ENCODE results near the gene MACROD2. TPM values are rescaled to one million over a fixed set of nuclear protein-coding genes. Genes with fewer than 3 reads are reported as not detected.

MACROD2 gene
- polyA plus RNA-seq, 1 donor (not counting 4 experiments of a cell fraction or from before 2014, with no cell fraction given): 0.71 TPM

DNA sequence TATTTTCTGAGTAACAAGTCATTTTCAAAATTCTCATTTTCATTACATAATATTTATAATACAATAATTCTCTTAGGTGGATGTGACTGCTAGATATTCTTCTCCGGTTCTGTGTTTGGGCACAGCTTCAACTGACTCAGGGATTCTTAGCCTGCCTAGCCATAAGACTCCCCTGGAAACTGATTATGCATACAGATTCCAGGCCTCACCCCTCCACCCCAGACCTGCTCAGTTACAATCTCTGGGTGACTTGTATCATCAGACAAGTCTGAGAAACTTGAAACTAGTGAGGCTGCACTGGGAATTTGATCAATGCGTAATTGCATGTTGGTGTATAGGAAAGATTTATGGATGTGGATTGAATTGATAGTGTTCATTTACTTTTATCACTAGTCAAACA, 316.7 kb downstream of the MACROD2 start:
- Histone ChIP-seq H3K27me3 (ENCODE audit: control insufficient read depth, extremely low read depth, insufficient read depth, low read length) (no peaks in the 10 kb centered on the region), H3K27ac (ENCODE audit: control insufficient read depth, insufficient read depth, low read length) (no peak overlapping the region), H3K9ac (ENCODE audit: control insufficient read depth, extremely low read depth, insufficient read depth, low read length) (no peak overlapping the region), H4K20me1 (ENCODE audit: control insufficient read depth, extremely low read depth, insufficient read depth, low read length) (no peaks in the 10 kb centered on the region), H3K4me2 (ENCODE audit: control insufficient read depth, extremely low read depth, insufficient read depth, low read depth, low read length) (no peak overlapping the region), H3K4me3 (ENCODE audit: control insufficient read depth in 2 of 3, extremely low read depth in 1 of 3, insufficient read depth in 2 of 3, low read depth in 1 of 3, low read length in 3 of 3) (no peak overlapping the region), H3K9me1 (ENCODE audit: control insufficient read depth, extremely low read depth, insufficient read depth, low read length) (no peaks in the 10 kb centered on the region), H3K79me2 (ENCODE audit: control insufficient read depth, insufficient read depth, low read length) (no peaks in the 10 kb centered on the region), H3K9me3 (ENCODE audit: control insufficient read depth, low read depth, low read length) (no peaks in the 10 kb centered on the region), H3K4me1 (ENCODE audit: control insufficient read depth, extremely low read depth, insufficient read depth, low read length) (no peaks in the 10 kb centered on the region), H2AFZ (ENCODE audit: control insufficient read depth, low read length) (no peak overlapping the region), H3K36me3 (ENCODE audit: control insufficient read depth in 2 of 2, extremely low read depth in 1 of 2, insufficient read depth in 2 of 2, low read length in 2 of 2) (no peaks in the 10 kb centered on the region)
- TF ChIP-seq CTCF (optimal IDR thresholded peaks at IDR 0.05 in 1 of 3, IDR thresholded peaks at IDR 0.05 in 1 of 3, conservative IDR thresholded peaks at IDR 0.05 in 1 of 3; ENCODE audit: extremely low read depth in 1 of 3, insufficient read depth in 2 of 3, low read length in 3 of 3) (no peak), EZH2 (IDR thresholded peaks at IDR 0.05; ENCODE audit: low read length) (no peak)
- no peak for FAIRE-seq
- dilution Hi-C loops (cut with MboI; ENCODE audit: extremely low pct_ligation_motif_present, low sequenced_read_pairs): no loop called here
- DNase-seq (ENCODE audit: low read depth, low spot score): no peak

DNA sequence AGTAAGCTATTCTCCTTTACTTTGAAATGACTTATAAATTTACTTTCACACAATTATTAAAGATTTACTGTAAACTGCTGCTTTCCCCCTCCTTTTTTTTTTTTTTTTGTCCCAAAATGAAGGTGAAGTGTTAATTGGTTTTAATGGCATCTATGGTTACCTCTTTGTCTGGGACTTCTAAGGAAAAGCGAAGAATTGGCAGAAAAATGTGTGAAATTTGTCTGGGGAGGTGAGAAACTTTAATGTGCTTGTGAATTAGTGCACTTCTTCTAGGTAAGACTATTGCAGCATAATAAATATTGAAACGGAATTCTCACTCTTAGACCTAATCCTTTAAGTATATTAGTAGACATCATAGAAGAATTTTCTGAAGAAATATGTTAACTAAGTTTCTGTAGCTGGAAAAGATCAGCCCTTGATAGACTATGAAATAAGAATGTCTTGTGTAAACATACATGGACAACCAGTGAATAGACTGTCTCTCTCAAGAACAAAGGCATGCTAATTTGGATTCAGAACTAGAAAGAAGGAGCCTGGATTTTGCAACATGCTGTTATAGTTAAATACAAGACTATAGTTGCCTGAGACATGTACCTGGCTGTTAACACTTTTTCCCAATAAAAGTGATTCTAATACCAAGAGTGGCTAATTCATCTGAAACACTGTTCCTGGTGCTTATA, 318.2 kb downstream of the MACROD2 start:
- Histone ChIP-seq H3K4me2 (ENCODE audit: control insufficient read depth, extremely low read depth, insufficient read depth, low read depth, low read length) (no peak overlapping the region), H3K27me3 (ENCODE audit: control insufficient read depth, extremely low read depth, insufficient read depth, low read length) (no peaks in the 10 kb centered on the region), H3K79me2 (ENCODE audit: control insufficient read depth, insufficient read depth, low read length) (no peaks in the 10 kb centered on the region), H3K4me3 (ENCODE audit: control insufficient read depth in 2 of 3, extremely low read depth in 1 of 3, insufficient read depth in 2 of 3, low read depth in 1 of 3, low read length in 3 of 3) (no peak overlapping the region), H3K4me1 (ENCODE audit: control insufficient read depth, extremely low read depth, insufficient read depth, low read length) (no peaks in the 10 kb centered on the region), H3K9ac (ENCODE audit: control insufficient read depth, extremely low read depth, insufficient read depth, low read length) (no peak overlapping the region), H3K36me3 (ENCODE audit: control insufficient read depth in 2 of 2, extremely low read depth in 1 of 2, insufficient read depth in 2 of 2, low read length in 2 of 2) (no peaks in the 10 kb centered on the region), H3K9me1 (ENCODE audit: control insufficient read depth, extremely low read depth, insufficient read depth, low read length) (no peaks in the 10 kb centered on the region), H3K27ac (ENCODE audit: control insufficient read depth, insufficient read depth, low read length) (no peak overlapping the region), H4K20me1 (ENCODE audit: control insufficient read depth, extremely low read depth, insufficient read depth, low read length) (no peaks in the 10 kb centered on the region), H2AFZ (ENCODE audit: control insufficient read depth, low read length) (no peak overlapping the region), H3K9me3 (ENCODE audit: control insufficient read depth, low read depth, low read length) (no peaks in the 10 kb centered on the region)
- DNase-seq (ENCODE audit: low read depth, low spot score) (no peak), FAIRE-seq (no peak)
- dilution Hi-C loops (cut with MboI; ENCODE audit: extremely low pct_ligation_motif_present, low sequenced_read_pairs): no loop called here
- no peak for TF ChIP-seq CTCF (optimal IDR thresholded peaks at IDR 0.05 in 1 of 3, IDR thresholded peaks at IDR 0.05 in 1 of 3, conservative IDR thresholded peaks at IDR 0.05 in 1 of 3; ENCODE audit: extremely low read depth in 1 of 3, insufficient read depth in 2 of 3, low read length in 3 of 3)
- no peak for TF ChIP-seq EZH2 (IDR thresholded peaks at IDR 0.05; ENCODE audit: low read length)
